NCI-H526 treated with DMSO at 0.1 percent for 48 hours (cell line): Measurements from ENCODE around the gene NFIX.

Experiments
- DNase-seq: peaks from one replicate; lab custom pipeline; 2025; lab: John Stamatoyannopoulos, UW

The NFIX gene

DNA sequence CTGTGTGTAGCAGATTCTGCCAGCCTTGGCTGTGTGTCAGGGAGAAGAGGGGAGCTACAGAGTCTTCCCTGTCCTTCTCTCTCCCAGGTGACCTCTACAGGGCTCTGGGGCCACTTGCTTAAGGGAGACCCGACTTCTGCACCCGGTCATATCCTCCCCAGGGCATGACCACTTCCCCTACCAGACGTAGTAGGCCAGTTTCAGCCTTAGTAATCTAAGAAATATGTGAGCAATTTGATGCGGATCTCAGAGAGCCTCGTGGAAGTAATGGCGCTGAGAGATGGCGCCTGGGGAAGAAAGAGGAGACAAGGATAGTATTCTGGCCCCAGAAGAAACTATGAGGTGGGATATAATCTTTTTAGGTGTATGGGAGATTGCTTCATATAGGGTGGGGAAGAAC is 41.9 kb downstream of the NFIX start:
- no peak for DNase-seq

DNA sequence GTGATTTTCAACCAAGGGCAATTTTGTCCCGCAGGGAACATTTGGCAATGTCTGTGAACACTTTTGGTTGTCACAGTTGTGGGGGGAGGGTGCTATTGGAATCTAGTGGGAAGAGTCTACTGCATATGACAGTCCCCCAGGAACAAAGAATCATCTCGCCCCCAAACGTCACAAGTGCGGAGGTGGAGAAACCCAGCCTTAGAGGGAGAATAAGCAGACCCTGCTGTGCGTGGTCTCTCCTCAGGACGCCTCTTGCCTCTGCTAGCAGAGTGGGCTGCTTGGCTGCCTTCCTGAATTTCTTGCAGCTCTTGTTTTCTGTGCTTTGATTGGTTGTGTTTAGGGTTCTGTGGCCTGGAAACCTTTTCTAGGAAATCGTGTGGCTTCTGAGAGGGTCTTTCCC is 42.5 kb downstream of the NFIX start:
- DNase-seq = no peak

DNA sequence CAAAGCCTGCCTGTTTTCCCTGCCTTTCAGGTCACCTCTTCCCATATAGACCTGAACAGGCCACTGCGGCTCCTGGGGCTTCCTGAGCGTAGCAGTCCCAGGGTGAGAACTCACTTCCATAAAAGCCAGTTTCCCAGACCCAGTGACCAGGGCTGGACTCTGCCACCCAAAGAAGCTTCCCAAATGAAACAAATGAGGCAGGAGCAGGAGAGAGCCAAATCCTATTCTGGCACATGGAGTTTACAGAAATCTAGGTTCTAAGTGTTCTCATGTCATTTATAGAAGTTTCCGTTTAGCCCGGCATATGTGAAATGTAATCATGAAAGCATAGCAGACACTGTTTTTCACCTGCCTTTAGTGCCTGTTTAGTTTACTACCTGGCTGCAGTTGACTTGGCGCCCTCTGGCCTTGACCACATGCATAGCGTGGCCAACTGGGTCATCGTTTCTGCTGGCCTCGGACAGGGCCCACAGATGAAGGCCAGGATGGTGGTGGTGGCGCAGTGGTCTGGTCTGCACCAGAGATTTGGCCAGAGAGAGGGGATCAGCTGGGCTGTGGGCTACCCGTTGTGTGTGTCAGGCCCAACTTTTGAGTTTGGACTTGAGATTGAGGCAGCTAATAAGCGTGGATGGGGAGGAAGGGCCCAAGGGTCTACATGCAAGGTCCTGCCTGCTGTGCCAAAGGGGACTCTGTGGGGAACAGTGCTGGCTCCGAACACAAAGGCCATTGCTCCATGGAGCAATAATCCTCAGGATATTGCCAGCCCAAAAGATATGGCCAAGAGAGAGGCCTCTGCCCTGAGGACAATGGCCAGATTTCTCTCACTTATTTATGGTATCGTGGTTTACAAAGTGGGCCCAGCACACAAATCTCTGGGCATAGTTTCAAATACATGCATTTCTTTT is 43.3 kb downstream of the NFIX start:
- no peak for DNase-seq

DNA sequence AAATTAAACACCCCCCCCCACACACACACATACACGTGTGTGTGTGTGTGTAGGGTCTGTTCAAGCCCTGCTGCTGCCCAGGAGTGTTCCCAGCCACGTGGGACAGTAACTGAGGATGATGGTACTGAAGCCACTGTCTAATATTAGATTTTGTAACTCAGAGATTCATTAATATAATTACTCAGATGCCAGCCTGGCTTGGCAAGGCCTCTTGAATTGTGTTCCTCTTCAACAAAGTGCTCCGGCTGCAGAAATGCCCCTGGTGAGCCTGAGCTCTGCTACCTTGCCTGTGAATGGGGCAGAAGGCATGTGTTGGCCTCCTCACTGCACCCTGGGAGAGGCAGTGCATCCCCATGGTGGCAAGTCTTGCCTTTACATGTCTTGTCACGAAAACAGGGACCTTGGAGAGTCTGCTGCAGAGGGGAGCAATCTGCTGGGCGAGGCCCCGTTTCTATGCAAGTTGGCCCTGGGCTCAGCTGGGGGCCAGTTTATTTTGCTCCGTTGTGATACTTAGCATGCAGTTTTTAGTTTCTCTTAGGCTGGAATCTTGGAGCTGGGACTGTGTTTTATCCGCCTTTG is 44.0 kb downstream of the NFIX start:
- no peak for DNase-seq

DNA sequence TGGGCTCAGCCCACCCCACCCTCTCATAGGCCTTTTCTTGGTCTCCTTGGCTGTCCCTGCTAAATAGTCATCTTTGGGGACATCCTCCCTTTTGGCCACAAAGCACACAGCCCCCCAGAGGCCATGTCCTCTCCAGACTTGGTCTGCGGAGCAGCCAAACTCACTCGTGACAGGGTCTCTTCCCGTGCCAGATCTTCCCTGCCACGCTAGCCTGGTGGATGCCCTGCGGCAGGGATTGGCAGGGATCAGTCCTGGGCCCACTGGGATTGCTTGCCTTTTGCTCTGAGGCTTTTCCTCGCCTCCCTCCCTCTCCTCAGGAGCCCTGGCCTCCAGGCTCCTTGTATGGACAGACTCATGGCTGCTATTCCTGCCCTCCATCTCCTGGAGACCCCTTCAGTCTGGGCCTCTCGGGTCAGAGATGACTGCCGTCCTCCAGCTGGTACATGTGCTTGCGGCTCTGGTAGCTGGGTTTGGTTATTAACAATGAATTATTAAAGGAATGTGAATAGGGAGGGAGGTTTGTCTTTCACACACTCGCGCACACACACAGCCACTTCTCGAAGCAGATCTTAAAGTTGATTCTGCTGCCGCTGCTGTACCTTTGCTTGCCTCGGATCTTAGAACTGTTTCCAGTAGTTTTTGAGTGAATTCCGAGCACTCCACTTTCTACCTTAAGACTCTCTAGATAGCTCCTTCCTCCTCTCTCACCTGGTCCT is 45.1 kb downstream of the NFIX start:
- DNase-seq = no peak

DNA sequence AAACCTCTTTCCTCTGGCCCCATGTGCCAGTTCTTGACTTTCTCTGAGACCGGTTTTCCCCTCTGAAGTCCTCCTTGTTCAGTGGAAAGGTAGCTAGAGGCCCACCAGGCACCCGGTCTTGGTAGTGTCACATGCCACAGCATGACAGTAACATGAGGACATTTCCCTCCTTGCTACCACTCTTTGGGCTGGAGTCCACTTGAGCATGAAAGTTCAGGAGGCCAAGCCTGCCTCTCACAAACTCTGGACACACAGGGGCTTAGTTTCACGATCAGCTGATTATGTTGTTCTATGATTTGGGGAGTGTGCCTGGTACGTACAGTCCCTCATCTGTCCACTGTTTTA is 45.6 kb downstream of the NFIX start:
- no peak for DNase-seq

DNA sequence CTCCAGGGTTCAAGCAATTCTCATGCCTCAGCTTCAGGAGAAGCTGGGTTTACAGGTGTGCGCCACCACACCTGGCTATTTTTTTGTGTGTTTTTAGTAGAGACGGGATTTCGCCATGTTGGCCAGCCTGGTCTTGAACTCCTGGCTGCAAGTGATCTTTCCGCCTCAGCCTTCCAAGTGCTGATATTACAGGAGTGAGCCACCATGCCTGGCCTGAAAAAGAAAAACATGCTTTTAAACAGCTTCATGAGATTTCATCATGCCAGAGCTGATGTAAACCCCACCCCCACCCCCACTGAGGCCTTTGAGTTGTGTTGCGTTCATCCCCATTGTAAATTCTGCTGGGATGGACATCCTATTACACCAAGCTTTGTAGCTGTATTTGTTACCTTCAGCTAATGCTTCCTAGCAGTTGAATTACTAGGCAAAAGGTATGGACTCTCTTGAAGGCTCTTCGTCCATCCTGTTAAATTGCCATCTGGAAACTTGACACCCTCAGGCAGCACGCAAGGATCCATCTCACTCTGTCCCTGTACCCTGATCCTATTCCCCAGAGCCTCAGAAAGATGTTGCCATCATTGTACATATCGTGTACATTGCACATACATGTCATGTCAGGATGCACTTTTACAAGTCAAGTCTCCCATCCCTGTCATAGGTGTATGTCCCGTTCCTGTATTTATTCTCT is 47.3 kb downstream of the NFIX start:
- DNase-seq = no peak

DNA sequence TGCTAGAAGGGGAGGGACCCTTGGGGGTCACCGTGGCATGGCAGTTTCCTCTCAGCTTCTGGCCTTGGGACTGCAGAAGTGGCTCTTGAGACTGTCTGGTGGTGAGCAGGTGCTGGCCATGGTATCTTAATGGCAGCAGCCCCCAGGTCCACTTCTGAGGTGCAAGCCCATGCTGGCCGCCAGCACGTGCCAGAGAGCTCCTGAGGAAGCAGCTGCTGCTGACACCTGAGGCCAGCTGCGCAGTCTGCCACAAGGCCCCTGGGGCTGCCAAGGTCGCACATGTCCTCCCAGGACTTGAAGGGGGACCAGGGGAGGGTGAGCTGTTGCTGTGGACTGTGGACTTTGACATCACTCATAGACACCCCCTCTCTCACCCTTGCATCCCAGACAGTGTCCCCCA is 48.0 kb downstream of the NFIX start:
- DNase-seq = no peak

DNA sequence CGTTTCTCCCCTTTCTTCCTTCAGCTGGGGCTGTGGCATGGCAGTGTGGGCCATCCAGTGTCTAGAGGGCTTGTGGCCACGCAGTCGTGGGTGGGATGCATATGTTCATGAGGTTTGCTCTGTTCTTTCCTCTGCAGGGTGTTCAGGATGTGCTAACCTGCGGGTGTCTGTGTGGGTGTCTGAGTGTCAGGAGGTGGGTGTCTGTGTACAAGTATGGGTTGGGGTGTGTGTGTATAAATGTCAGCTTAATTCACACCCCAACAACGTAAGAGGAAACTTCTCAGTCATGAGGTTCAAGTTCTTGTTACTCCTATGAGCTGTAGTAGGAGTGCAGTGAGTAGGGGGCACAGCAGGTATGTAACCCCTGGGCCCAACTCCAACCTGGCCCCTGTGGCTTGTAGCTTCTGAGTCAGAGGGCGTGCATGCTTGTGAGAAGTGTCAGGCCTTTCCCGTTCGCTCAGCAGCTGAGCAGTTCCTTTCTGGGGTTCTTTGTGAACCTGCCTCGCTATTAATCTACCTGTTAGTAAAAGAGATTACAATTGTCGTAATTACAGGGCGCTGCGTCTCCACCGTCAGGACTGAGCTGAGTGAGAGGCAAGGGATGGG is 49.1 kb downstream of the NFIX start:
- no peak for DNase-seq

DNA sequence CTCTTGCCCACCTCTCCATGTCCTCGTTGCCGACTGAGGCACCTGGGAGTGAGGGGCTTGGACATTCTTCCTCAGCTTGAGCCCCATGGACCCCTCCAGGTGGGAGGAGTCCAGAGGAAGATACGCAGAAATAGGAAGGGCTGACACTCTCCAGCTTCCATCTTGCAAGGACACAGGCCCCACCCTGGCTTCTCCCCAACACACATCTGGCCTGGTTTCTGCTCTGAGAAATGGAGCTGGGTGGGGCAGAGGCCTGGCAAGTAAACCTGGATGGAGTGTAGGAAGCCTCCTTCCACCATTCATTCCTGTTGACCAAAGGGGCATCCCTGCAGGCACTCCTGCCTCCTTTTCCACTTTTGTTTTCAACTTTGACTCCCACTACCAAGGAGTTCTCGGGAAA is 50.5 kb downstream of the NFIX start:
- no peak for DNase-seq

DNA sequence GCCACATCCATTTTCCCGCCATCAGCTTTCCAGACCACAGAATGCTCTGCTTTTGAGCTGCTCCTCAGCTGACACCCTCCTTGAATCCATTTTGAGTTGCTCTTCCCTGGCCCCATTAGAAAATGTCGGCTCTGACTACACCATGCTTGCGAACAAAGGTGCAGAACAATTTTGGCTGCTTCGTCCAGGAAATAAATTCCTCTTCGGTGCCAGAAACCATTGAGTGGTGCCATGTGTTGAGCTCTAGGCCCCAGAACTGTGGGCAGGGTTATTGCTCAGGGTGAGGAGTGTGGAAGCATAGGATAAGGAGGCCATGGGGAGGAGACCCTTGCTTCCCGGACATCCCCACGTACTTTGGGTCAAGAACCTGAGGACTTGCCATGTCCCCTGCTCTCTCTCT is 52.1 kb downstream of the NFIX start:
- no peak for DNase-seq

DNA sequence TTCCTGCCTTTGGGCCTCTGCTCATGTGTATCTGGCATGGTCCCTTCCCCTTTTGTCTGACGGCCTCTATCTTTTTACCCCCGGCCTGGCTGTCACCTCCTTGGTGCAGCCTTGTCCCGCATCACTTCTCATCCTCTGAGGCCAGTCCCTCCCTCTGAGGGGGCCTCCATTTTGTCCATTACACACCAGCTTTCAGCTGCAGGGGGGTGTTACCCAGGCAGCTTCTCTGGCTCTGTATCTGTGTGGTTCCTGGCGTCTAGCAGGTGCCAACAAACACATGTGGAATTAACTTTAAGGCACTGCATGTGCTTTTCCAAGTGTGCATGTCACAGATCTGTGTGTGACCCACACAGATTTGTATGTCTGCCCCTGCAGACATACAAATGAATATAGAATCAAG is 55.0 kb downstream of the NFIX start:
- no peak for DNase-seq

DNA sequence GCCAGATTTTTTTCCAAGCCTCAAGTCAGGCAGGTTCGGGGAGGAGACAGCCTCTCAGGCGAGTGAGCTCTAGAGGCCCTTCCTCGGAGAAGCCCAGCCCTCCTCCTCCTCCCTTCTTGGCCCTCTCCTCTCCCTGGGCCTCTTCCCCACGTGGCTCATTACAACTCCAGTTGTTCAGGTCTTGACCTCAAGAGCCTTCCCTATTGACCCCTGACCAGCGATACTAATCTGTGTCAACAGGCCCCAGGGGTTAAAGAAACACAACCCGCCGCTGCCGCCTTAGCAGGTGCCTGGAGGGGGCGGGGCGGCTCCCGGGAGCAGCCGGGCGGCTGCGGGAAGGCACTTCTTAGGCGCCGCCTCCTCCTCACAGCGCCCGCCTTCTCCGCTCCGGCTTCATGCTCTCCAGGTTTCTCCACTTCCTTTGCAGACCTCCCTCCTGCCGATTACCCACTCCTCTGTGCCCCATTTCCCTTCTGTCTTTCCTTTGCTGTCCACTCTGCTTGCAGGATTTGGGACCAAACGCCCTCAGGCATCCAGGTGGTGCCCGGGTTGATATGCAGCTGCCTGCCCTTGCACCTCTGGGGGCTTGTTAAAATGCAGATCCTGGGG is 56.4 kb downstream of the NFIX start:
- peak; percentile 19 for DNase-seq

DNA sequence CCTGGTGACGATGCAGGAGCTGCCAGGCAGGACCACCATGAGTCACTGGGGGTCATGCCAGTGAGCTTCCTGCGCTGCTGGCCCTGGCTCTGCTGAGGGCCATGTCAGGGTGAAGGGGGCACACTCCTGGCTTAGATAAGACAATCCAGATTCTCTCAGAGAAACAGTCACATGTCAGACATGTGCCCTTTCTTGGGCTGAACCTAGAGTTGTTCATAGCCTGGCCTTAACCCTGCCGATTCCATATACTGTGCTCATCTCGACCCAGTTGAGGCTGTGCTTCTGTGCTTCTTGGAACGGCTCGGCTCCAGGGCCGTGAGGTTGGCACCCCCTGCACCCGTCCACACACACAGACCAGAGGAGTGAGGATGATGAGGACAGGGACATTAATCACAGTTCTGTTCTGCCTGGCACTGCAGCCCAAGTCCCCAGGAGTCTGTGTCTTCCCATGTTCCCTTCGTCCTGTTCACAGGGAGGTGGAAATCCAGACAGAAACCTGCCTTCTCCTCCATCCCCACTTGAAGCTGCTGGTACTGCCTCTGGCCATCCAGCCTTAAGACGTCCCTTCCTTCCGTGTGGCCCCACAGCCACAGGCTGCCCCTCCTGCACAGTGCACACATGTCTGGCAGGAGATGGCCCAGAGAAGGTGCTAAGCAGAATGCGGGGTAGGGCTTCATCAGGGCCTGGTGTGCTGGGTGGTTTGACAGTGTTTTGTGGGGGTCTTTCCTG is 57.3 kb downstream of the NFIX start:
- DNase-seq = no peak

DNA sequence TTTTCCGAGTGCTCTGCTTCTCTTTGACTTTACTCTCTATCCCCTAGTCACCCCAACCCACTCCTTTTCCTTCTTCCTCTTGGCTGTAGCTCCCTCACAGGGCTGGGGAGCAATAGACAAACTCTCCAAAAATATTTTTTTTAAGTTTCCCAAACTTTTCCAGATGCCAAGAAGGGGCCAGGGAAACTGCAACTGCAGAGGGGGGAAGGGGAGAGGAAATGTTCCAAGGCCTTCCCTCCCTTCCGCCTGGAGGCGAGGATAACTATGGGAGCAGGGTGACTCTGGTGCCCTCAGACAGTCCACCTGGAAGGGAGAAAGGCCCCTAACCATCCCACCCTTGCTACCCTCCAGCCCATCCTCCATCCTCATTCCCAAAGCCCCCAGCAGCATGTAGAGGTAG is 58.0 kb downstream of the NFIX start:
- no peak for DNase-seq

DNA sequence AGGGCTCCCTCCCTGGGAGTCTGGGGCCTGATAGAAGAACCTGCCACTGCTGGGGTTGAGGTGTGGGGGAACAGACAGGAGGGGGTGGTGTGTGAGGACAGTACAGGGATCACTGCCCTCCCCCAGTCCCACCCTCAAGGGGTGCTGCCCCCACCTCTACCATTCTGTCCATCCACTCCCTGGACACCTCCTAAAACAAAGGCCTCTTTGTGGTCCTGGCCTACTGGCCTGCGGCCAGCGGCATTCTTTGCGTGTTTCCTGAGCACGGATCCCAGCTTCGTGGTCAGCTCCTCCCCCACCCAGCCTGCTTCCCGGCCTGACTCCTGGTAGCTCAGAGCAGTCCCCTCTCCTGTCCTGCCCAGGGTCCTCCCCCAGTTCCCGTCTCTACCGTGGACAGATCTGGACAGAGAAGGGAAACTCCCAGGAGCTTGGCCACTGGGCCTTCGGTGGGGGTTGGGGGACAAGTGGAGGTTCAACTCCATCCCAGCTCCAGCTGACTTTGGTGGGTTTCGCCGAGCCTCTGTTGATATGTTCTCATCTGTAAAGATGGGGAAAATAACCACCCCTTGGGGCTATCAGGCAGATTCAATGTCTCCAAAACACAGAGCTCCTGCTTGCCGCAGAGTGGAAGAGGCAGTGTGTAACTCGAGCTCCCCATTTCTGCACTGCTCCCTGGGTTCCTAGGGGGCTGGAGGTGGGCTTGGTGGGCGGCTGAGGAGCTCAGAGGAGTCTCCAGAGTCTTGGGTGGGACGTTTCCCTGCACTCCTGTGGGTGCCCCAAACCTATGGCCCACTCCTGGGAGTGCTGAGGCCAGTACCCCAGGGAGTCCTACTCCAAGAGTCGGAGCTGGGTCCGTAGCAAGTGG is 58.7 kb downstream of the NFIX start:
- DNase-seq = no peak

DNA sequence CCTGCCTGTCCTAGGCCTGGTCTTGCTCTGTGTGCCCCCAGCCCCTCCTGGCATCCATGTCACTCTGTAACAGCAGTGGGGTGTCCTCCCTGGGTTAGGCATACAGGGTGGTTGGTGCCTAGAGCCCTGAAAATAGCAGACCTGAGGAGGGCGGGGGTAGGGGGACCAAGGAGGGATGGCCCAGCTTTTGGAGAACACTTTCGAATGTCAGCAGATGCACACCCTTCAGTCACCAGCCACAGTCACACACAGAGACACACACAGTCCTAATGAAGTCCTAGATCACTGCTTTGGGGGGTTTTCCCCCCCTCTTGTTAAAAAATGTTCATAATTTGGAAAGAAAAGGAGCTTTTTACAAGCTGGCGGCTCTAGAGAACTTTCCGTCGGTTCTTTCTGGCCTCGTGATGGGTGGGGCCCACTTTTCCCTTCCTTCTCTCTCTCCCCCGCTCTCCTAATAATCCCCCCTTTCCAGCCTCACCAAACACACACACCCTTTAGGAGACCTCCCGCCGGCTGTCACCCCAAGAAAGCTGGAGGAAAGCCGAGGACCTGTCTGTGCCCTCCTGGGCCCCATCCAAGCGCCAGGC is 59.4 kb downstream of the NFIX start:
- DNase-seq = no peak

DNA sequence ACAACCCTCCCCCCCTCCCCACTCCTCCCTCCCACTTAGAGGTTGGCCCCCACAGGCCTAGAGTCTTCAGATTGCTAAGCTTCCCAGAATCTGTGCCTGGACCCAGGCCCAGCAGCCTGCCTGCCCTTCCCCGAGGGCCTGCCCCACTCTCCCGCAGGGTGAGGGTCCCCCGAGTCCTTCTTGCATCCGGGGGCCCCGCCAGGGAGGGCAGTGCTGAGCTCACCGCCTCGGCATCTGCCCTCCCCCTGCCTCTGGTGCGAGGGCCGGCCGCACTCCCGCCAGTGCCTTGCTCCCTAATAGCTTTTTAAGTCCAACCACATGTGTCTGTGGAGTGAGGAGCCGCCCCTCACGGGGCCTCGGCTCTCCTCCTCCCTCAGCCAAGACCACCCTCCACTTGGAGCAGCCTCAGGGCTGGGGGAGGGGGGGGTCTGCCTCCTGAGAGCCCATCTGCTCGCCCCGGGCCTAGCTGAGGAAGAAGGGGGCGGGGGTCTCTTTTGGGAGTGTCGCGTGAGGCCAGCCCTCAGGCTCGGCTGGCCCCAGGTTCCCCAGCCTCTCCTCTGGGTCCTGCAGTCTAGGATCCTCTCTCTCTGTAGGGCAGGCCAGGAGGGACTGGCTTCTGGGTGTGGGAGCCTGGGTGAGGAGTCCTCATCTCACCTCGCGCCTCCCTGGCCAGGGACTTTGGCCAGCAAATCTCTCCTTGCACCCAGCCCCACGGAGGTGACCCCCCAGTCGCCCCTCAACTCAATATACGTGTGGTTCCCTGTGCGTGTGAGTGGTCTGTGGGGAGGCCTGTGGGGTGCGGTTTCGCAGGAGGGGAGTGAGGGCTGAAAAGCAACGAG is 60.2 kb downstream of the NFIX start:
- DNase-seq = no peak
